Hematopoietic multipotent progenitor cell treated with erythropoietin and hydrocortisone succinate and interleukin-3 and kit ligand, for 17 days (in vitro differentiated cells): ENCODE results near the gene TNS1.

Source experiments
- DNase-seq: peaks from one replicate; pipeline ENCODE4 v3.0.0-alpha.2; 2015; ENCODE audit warnings: low spot score

TNS1 gene

DNA sequence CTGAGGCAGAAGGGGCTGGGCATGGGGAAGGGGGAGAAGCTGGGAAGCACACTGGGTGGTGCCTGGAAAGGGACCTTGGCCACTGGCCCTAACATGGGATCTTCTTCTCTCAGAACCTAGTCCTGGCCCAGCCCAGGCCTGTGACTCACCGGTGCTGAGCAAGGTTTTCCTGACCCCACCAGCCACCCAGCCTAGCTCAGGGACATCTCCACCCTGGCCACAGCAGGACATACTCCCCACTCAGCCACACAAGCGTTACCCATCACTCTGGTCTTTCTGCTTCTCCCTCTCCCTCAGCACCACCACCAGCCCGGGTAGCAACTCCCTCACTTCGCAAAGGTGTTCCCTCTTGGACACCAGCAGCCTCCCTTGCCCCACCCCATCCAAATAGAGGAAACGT, 22.8 kb downstream of the TNS1 start:
- DNase-seq = no peak

DNA sequence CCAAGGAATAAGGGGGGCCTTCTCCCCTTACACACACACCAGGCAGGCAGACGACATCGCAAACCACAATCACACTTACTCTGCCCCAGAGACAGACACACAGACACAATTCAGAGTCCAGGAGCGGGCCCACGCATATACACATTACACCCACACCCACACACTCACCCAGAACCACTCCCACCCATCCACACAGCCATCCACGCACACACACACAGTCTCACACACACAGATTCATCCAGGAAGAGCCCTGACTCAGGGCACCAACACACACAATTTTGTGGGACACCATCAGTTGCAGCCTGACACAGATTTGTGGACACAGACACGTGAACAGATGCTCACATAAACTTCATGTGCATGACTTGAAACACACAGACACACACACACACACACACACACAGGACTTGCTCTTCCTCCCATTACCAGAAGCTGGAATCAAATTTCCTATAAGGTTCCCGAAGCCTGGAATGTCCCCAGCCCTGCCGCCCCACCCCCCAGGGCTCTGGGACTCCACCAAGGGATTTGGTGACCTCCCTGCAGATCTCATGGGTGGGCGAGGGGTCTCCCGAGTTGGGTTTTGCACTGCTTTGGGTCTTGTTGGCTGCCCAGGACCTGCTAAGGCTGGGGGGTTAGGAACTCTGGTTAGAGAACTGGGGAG, 23.5 kb downstream of the TNS1 start:
- no peak for DNase-seq

DNA sequence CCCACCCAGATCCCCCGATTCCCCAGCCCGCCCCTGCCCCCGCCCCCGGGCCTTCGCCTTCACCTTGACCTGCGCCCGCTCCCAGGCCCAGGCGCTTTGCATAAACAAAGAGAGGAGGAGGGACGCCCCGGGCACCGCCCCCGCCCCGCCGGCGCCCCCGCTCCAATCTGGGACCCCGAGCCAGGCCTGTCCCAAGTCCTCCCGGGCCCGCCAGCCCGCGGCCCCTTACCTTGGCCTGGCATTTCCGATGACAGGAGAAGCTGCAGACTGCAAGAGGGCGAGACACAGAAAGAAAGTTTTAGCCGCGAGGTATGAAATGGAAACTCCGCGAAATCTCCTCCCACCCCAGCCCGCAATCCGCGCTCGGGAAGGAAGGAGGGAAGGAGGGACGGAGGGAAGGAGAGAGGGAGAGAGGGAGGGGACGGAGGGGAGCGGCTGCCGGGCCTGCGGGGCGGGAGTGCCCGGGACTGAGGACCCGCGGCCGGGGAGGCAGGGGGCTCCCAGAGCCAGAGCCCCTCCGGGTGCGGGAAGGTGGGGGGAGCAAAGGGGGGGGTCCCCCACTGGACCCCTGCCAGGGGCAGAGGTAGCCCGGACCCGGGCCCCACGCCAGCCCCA, 24.2 kb downstream of the TNS1 start:
- no peak for DNase-seq

DNA sequence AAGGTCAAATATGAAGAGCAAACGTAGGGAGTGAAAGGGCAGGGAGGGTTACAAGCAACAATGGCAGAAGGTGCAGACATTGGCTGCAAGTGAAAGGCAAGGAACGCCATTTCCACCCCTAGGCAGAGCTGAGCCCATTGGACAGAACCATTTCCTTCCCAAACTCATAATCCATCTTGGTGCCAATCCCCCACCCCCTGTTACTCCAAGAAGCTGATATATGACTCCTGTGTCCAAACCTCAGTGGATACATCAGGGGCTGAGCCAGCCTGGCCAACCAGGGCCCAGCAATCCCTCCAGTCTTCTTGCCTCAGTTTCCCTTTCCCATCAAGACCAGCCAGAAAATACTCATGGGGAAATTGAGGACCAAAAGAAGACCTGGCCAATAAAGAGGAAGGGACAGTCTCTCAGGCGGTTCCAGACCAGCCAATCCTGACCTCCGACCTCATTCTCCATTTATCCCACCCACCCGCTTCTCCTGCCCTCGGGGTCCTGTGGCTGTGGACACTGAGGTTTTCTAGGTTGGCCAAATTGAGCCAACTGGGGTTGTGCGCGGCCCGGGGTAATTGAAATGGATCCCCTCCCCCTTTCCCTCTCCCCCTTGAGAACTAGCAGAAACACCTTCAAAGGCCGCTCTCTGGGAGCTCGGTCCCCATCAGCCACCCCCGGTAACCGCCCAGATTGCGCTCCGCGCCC, 24.8 kb downstream of the TNS1 start:
- DNase-seq = no peak

DNA sequence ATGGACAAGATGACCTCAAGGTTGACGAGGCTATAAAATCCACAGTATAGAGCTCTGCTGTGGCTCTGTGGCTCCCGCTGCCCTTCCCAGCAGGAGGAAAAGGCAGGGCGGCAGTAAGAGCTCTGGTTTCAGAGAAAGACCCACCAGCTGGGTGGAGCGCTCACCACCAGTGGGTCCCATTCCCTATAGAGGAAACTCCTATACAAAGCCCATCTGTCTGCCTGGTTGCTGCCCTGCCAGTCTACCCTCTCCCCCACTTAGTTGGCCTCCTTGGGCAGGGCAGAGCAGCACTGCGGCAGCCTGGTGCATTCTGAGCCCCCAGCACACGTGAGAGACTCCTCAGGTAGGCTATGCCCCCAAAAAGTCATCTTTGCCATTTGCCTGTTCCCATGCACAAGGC, 26.5 kb downstream of the TNS1 start:
- DNase-seq = no peak

DNA sequence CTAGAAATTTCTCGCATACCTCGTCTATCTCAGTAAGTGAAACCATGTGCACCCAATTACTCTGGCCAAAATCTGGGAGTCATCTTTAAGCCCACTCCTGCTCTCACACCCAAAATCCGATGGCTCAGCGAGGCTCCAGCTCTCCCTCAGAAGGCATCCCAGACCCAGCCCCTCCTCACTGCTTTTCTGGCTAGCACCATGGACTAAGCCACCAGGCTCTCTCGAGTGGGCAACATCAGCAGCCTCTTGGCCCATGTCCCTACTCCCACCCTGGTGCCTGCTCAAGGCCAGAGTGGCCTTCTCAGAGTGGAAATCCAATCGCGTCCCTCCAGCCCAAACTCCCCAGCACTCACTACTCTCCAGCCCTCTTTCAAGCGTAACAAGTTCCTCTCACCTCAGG, 27.2 kb downstream of the TNS1 start:
- DNase-seq = no peak

DNA sequence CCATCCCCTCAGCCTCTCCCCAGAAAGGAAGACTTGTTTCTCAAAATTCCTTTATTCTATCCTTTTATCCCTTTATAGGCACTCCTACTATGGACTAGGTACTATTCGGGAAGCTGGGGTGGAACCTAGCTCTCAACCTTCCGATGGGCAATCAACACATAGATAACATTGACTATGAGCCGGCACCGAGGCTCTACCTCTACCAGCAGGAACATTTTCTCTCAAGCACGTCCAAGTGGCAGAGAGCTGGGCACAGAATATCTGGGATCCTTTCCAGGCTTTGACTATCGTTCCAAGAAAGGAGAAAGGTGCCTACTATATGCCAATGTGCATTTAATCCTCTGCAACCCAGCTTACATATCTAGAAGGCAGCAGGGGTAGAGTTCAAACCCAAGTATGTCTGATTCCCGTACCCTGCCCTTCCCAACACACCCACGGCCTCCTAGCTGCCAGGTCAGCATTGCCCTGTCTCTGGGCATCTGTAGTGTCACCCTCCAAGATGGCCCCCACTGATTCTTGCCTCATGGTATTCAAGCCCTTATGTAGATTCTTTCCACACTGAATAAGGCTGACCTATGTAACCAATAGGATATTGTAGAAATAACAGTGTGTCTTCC, 28.3 kb downstream of the TNS1 start:
- DNase-seq = no peak

DNA sequence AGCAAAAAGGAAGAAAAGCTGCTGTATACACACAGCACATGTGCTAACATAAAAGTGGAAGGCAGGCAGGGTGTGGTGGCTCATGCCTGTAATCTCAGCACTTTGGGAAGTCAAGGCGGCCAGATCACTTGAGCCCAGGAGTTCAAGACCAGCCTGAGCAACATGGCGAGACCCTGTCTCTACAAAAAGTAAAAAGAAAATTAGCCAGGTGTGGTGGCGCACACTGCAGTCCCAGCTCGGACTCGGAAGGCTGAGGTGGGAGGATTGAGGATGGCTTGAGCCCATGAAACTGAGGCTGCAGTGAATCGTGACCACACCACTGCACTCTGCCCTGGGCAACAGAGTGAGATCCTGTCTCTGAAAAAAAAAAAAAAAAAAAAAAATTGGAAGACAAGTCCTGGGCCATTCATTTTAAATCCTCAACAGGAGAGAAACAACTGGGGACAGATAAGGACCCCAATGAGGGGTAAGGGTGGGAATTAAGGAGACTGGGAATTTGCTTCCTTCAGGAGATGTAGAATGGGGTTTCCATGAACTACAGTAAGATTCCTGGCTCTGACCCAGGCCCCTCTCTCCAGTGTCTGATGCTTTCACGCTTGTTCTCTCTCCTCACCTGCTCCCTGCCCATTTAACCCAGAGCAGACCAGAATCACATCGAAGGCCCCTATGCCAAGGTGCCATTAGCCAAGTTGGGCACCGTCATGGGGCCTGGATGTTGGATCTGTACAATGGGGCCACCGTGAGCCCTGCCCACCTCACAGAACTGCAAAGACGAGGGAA, 29.6 kb downstream of the TNS1 start:
- DNase-seq = no peak

DNA sequence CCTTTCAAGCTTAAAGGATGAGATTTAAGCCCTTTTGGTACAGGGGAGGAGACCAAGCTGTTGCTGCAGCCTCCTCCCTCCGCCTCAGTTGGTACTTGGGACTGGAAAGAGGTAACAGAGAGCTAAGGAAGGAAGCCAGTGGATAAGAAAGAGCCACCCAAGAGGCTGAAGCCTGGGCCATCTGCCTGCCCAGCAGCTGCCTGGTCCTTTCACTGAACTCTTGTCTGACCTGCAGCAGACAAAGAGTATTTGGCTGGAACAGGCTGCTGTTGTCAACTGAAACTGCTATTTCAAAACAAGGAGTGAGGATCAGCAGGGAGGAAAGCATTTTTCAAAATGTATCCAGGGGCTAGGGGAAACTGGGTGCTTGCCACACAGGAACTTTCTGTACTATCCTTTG, 30.3 kb downstream of the TNS1 start:
- no peak for DNase-seq

DNA sequence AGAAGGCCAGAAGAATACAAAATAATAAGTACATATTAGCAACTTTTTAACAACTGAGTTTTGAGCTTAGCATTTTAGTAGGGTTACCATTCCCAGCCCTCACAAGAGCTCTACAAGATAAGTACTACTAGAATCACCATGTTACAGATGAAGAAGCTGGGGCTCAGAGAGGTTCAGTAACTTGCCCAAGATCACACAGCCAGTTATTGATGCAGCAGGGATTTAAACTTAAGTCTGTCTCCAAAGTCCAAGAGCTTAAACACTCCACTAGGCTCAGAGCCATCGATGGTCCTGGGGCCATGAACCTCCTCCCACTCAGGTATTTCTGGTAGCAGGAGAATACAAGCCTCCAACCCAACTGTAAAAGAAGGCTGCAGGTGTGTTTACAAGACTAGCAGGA, 30.8 kb downstream of the TNS1 start:
- DNase-seq = no peak

DNA sequence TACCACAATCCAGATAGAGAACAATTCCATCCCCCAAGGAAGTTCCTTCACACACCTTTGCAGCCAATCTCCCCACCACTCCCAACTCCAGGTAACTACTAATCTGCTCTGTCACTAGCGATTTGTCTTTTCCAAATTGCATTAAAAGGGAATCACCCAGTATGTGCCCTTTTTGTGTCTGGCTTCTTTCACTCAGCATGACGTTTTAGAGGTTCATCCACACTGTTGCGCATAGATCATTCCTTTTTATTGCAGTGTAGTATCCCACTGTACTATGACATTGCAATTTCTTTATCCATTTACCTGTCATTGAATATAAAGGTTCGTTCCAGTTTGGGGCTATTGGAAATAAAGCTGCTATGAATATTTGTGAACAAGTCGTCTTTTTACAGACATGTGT, 31.6 kb downstream of the TNS1 start:
- no peak for DNase-seq

DNA sequence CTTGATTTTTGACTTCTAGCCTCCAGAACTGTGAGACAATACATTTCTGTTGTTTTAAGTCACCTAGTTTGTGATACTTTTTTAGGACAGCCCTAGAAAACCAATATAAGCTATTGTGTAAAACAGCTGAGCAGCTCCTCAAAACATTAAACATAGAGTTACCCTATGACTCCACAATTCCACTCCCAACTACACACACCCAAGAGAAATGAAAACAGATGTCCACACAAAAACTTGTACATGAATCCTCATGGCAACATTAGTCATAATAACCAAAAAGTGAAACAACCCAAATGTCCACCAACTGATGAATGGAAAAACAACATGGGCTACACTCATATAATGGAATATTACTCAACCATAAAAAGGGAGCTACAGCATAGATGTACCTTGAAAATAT, 32.6 kb downstream of the TNS1 start:
- DNase-seq = no peak

DNA sequence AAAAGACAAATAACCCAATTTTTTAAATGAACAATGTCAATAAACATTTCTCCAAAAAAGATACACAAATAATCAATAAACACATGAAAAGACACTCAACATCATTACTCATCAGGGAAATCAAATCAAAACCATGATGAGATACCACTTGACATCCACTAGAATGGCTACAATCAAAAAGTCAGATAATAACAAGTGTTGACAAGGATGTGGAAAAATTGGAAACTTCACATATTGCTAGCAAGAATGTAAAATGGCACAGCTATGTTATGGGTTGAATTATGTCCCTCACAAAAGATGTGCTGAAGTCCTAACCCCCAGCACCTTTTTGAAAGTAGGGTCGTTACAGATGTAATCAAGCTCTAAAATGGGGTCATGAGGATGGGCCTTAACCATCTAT, 33.2 kb downstream of the TNS1 start:
- DNase-seq = no peak

DNA sequence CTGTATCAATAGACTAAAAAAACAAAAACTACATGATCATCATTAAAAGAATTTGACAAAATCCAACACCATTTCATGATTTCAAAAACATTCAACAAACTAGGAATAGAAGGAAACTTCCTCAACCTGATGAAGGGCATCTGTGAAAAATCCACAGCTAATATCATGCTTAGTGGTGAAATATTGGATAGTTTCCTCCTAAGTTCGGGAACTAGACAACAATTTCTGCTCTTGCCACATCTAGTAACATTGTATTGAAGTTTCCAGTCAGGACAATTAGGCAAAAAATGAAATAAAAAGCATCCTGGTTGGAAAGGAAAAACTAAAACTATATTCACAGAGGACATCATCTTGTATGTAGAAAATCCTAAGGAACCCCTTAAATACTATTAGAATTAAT, 34.8 kb downstream of the TNS1 start:
- DNase-seq = no peak

DNA sequence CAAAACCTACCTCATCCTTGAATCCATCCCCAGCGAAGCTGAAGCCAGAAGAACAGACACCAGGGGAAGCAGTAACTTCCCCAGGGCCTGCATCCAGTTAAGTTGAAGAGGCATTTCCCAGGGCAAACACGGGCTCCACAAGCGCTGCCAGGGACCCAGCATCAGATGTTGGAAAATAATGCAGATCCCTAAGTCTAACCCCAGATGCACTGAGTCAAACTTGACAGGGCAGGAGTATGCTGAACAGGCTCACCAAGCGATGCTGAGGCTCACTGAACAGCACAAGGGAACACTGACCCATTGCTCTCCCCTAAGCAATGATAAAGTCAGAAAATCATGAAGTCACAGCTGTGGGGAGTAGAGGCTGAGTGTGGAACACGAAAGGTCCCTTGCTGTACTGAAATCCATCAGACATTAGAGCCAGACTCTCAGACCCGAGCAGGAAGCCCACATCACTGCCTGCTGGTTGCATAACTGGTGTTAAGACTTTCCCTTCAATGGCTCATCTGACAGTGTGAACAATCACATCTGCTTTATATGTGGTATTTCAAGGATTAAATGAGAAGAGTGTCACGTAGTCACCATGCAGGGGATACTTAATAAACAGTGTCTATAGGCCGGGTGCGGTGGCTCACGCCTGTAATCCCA, 36.2 kb downstream of the TNS1 start:
- no peak for DNase-seq

DNA sequence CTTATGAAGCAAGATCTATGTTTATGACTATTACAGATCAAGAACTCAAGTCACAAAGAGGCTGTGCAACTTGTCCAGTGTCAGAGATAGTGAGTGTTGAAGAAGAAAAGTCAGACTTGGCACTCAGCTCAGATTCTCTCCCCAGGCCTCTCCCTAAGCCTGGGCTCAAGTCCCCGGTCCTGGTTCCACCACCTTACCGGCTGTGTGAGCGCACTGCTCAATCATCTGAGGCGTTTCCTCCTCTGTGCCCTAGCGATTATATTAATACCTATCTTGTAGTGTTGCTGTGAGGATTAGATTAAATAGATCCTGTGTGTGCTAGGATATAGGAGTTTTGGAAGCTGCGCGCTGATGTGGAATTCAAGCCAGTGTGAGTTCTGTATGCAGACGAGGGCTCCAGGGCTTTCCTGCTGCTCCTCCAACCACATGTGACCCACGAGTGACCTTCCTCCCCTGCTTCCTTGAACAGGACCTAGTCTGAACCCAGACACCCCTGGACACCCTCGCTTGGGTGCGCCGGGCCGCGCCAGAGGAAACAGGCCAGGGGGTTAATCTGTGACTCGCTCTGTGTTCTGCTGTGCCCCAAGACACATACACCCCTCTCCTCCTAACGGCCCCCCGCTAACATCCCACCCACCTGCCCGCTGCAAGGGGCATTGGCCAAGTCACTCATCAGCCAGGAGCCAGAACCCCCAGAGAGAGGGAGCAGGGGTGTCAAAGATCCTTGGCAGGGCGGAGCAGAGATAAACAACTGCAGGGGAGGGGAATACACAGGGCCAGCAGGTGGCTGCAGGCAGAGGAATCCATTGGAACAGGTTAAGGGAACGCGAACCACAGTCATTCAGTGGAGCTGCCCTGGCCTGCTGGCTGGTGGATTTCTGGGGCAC, 38.3 kb downstream of the TNS1 start:
- no peak for DNase-seq

DNA sequence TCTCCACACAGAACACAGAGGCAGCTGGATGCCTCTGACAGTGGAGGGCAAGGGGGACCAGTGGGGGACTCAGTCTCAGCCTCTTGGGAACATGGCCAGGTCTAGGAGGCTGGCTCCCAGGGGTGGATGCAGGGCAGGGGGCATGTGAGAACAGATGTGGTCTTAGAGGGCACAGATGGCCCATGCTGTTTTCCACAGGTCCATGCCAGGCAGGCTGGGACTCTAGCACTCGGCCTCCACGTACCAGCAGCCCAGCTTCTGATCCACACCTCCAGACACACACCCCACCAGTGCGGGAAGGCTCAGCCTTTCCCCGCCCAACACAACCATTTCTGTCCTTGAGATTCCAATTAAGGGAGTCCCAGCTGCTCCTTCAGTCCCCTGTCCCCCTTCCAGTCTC, 42.4 kb downstream of the TNS1 start:
- no peak for DNase-seq

DNA sequence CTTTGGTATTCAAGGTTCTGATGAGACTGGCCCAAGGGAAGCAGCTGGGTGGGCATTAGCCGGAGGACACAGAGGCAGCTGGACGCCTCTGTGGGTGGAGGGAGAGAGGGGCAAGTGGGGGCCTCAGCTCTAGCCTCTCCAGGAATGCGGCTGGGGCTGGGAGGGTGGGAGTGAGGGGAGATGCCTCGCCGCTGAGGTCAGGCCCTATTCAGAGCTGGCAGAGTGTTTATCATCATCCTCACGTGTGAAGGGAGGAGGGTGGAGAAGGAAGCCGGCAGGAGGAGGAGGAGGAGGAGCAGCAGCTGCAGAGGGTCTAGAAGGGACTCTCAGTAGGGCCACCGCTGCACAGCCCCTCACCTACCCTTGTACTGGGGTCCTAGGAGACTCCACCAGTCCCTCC, 43.1 kb downstream of the TNS1 start:
- DNase-seq = no peak

DNA sequence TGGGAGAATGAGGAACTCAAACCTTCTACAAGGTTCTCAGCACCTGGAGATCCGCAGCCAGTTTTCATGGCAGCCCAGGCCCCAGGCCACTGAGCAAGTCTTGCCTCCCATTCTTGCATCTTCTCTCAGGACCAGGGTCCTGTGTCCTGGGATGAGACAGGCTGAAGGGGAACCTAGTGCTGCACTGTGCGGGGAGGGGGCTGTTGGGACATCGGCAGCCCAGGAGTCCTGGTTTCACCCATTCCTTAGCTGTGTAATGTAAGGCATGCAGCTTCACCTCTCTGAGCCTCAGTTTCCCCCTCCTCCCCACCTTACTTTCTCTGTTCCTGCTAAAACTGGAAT, 43.9 kb downstream of the TNS1 start:
- DNase-seq = no peak

DNA sequence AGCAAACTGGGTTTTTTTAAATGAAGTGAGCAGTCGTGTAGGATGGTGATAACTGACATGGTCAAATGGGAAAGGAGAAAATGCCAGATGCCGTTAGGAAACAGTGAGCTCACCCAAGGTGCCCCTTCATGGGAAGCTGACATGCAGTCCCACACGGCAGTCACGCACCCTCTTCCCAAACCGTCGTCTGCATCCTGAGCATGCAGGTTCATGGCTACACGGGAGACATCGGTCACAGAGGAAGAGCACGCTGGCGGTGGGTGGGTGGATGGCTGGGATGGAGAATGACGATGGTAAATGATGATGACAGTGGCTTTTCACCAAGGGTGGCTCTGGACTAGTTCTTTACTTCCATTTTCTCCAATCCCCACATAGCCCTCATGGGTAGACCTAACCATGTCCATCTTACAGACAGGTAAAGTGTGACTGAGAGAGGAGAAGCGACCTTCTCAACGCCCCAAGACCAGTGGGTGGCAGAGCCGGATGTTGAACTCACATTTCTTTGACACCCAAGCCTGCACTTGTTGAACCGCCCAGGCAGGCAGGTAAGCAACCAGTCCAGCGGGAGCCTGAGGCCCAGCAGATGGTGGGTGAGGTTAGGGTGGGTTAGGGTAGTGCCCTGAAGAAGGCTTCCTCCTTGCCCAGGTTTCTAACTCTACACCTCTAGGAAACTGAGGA, 44.5 kb downstream of the TNS1 start:
- no peak for DNase-seq
